Measurements from ENCODE around the gene CFAP61.

GRCh38 chr20:20174089-20174835 is 121.9 kb downstream of the CFAP61 start:
- no peak for TF ChIP-seq CTCF (IDR thresholded peaks at IDR 0.05)
- TF ChIP-seq POLR2A (IDR thresholded peaks at IDR 0.05): no peak
